ENCODE data around the gene L3MBTL4. TPM values are rescaled to one million over a fixed set of nuclear protein-coding genes. Genes with fewer than 3 reads are reported as not detected.
"Not testable (repeated sequence)": the region's sequence is repeated elsewhere in the genome, so short reads cannot be mapped to it uniquely, and the experiment has no call there.

L3MBTL4 gene
- total and polyA plus RNA-seq, 10 donors = 1.1 to 21.0 (median 12.7) TPM

DNA sequence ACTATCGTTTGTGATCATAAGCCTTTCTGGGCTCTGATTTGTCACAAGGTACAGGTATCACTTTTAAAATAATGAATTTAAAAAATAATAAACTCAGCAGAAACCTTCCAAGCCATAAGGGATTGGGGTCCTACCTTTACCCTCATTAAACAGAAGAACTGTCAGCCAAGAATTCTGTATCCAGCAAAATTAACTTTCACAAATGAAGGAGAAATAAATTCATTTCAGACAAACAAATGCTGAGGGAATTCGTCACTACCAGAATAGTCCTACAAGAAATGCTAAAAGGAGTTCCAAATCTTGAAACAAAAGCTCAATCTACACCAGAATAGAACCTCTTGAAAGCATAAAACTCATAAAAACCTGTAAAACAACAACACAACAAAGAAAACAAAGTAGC lies 25.7 kb downstream of the L3MBTL4 start:
- H3K36me3 ChIP-seq = peaks cover 0 to 11% (median 0%) of the 10 kb centered on the region in 6 donors
- peaks cover 8 to 87% (median 52%) of the 10 kb centered on the region in 8 donors for H3K9me3 ChIP-seq
- WGBS, 5 donors = 43 to 80% (median 69%) methylated on average over 2 of the region's 2 CpGs
- no peak for DNase-seq
- H3K4me1 ChIP-seq = no peaks in the 10 kb centered on the region
- no peak overlapping the region for H3K27ac ChIP-seq
- TF ChIP-seq POLR2A (IDR thresholded peaks at IDR 0.05) (no peak), POLR2AphosphoS5 (IDR thresholded peaks at IDR 0.05) (no peak)
- TF ChIP-seq, protein P1, sequence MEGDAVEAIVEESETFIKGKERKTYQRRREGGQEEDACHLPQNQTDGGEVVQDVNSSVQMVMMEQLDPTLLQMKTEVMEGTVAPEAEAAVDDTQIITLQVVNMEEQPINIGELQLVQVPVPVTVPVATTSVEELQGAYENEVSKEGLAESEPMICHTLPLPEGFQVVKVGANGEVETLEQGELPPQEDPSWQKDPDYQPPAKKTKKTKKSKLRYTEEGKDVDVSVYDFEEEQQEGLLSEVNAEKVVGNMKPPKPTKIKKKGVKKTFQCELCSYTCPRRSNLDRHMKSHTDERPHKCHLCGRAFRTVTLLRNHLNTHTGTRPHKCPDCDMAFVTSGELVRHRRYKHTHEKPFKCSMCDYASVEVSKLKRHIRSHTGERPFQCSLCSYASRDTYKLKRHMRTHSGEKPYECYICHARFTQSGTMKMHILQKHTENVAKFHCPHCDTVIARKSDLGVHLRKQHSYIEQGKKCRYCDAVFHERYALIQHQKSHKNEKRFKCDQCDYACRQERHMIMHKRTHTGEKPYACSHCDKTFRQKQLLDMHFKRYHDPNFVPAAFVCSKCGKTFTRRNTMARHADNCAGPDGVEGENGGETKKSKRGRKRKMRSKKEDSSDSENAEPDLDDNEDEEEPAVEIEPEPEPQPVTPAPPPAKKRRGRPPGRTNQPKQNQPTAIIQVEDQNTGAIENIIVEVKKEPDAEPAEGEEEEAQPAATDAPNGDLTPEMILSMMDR (IDR thresholded peaks at IDR 0.05 in 8 of 11, conservative IDR thresholded peaks at IDR 0.05 in 3 of 11) = no peak
- H3K4me3 ChIP-seq = no peak overlapping the region
- no peaks in the 10 kb centered on the region for H3K27me3 ChIP-seq (replicated peaks in 1 of 7)
- intact Hi-C loops (cut with DNase I; ENCODE audit: low total_unique reads) = no loop called here

DNA sequence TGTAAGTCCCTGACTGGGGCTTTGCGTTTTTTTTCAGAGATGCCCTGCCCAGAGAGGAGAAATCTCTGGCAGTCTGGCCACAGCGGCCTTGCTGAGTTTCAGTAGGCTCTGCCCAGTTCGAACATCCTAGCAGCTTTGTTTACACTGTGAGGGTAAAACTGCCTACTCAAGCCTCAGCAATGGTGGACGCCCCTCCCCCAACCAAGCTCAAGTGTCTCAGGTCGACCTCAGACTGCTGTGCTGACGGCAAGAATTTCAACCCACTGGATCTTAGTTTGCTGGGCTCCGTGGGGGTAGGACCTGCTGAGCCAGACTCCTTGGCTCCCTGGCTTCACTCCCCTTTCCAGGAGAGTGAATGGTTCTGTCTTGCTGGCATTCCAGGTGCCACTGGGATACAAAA lies 31.7 kb downstream of the L3MBTL4 start:
- WGBS, 5 donors = 48 to 81% (median 73%) methylated on average over 3 to 7 of the region's 7 CpGs
- H3K4me3 ChIP-seq = no peak overlapping the region
- H3K9me3 ChIP-seq = peaks cover 0 to 50% (median 12%) of the 10 kb centered on the region in 8 donors
- no peak for TF ChIP-seq POLR2A (IDR thresholded peaks at IDR 0.05)
- TF ChIP-seq, protein P1 (IDR thresholded peaks at IDR 0.05 in 8 of 11, conservative IDR thresholded peaks at IDR 0.05 in 3 of 11) = no peak
- no peak for TF ChIP-seq POLR2AphosphoS5 (IDR thresholded peaks at IDR 0.05)
- no peak for DNase-seq
- peaks cover 0 to 11% (median 0%) of the 10 kb centered on the region in 6 donors for H3K36me3 ChIP-seq
- intact Hi-C loops (cut with DNase I; ENCODE audit: low total_unique reads) = no loop called here
- H3K4me1 ChIP-seq = no peaks in the 10 kb centered on the region
- H3K27me3 ChIP-seq (replicated peaks in 1 of 7) = no peaks in the 10 kb centered on the region
- no peak overlapping the region for H3K27ac ChIP-seq

GRCh38 chr18:6377473-6377872 lies 37.2 kb downstream of the L3MBTL4 start:
- H3K4me3 ChIP-seq; H3K27me3 ChIP-seq (replicated peaks in 1 of 7); H3K4me1 ChIP-seq; intact Hi-C loops (cut with DNase I; ENCODE audit: low total_unique reads); H3K36me3 ChIP-seq; DNase-seq; H3K27ac ChIP-seq: not testable (repeated sequence)
- H3K9me3 ChIP-seq = peaks cover 0 to 37% (median 15%) of the 10 kb centered on the region in 8 donors
- 87 to 100% (median 95%) methylated on average over 2 of the region's 2 CpGs for WGBS, 5 donors

- intact Hi-C loops (cut with DNase I; ENCODE audit: low total_unique reads) = no loop called here
- DNase-seq = no peak
- TF ChIP-seq, protein P1 (IDR thresholded peaks at IDR 0.05 in 8 of 11, conservative IDR thresholded peaks at IDR 0.05 in 3 of 11) = no peak
- TF ChIP-seq POLR2AphosphoS5 (IDR thresholded peaks at IDR 0.05) = no peak
- no peak for TF ChIP-seq POLR2A (IDR thresholded peaks at IDR 0.05)
- peaks cover 0 to 45% (median 19%) of the 10 kb centered on the region in 8 donors for H3K9me3 ChIP-seq
- H3K27ac ChIP-seq = no peak overlapping the region
- H3K4me3 ChIP-seq = no peak overlapping the region
- no peaks in the 10 kb centered on the region for H3K27me3 ChIP-seq (replicated peaks in 1 of 7)
- no peaks in the 10 kb centered on the region for H3K4me1 ChIP-seq
- no peaks in the 10 kb centered on the region for H3K36me3 ChIP-seq
- WGBS, 5 donors = 81 to 91% (median 86%) methylated on average over 6 of the region's 6 CpGs
Observed at GRCh38 chr18:6376433-6377229, 38.1 kb downstream of the L3MBTL4 start.

Data from spleen (tissue), 11 donors.